HCT116 (cell line): Measurements from ENCODE around the gene GRHPR.

ENCODE experiments used
- EGR1 ChIP-seq: IDR thresholded peaks from 2 replicates; pipeline ENCODE4 v1.6.1; 2012; ENCODE audit warnings: low read depth
- POLR2A ChIP-seq: IDR thresholded peaks from 2 replicates; pipeline ENCODE4 v1.7.0; 2011; ENCODE audit warnings: borderline replicate concordance; ENCODE audit not compliant: insufficient read depth, insufficient read length; ENCODE audit errors: extremely low read depth
- RAD21 ChIP-seq: IDR thresholded peaks from 2 replicates; pipeline ENCODE4 v1.6.1; 2012; ENCODE audit warnings: low read depth, mild to moderate bottlenecking
- SIN3A ChIP-seq: IDR thresholded peaks from 2 replicates; pipeline ENCODE4 v1.6.1; 2012; ENCODE audit warnings: low read depth
- YY1 ChIP-seq: IDR thresholded peaks from 2 replicates; pipeline ENCODE4 v1.6.1; 2011; ENCODE audit warnings: low read length, low read depth, moderate library complexity, mild to moderate bottlenecking; ENCODE audit not compliant: insufficient replicate concordance; ENCODE audit errors: extremely low read depth
- TF ChIP-seq, protein P1 (sequence below), 3 experiments: fragments of 200-600 bp in 1 of 3; sonication (generic) in 1 of 3; IDR thresholded peaks in 2 of 3; conservative IDR thresholded peaks in 1 of 3; 2 replicates each; pipeline ENCODE4 v1.5.1; 2012 to 2017; ENCODE audit warnings: low read depth in 2 of 3, low read length in 2 of 3, antibody characterized with exemption in 1 of 3, borderline replicate concordance in 1 of 3, control low read depth in 1 of 3, mild to moderate bottlenecking in 1 of 3, mixed read lengths in 1 of 3, mixed run types in 1 of 3, moderate library complexity in 1 of 3; ENCODE audit not compliant: insufficient read depth in 1 of 3

DNA sequence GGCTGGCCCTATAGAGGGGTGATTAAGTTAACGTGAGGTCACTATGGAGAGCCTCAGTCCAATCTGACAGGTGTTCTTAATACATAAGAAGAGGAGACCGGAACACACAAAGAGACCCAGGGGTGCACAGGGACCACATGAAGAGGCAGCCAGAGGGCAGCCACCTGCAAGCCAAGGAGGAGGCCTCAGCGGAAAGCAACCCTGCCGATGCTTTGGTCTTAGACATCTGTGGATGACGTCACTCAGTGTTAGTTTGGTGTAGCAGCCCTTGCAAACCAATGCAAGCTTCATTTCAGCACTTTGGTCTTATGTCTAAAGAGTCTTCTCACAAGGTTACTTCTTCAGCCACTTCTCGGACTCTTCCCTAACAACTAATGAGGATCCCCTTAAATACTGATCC, 47.6 kb upstream of the GRHPR start:
- TF ChIP-seq EGR1, result no peak
- no peak for TF ChIP-seq YY1
- TF ChIP-seq RAD21, result no peak
- TF ChIP-seq POLR2A, result no peak
- TF ChIP-seq SIN3A, result no peak
- TF ChIP-seq, protein P1, sequence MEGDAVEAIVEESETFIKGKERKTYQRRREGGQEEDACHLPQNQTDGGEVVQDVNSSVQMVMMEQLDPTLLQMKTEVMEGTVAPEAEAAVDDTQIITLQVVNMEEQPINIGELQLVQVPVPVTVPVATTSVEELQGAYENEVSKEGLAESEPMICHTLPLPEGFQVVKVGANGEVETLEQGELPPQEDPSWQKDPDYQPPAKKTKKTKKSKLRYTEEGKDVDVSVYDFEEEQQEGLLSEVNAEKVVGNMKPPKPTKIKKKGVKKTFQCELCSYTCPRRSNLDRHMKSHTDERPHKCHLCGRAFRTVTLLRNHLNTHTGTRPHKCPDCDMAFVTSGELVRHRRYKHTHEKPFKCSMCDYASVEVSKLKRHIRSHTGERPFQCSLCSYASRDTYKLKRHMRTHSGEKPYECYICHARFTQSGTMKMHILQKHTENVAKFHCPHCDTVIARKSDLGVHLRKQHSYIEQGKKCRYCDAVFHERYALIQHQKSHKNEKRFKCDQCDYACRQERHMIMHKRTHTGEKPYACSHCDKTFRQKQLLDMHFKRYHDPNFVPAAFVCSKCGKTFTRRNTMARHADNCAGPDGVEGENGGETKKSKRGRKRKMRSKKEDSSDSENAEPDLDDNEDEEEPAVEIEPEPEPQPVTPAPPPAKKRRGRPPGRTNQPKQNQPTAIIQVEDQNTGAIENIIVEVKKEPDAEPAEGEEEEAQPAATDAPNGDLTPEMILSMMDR (IDR thresholded peaks at IDR 0.05 in 2 of 3, conservative IDR thresholded peaks at IDR 0.05 in 1 of 3; ENCODE audit: borderline replicate concordance in 1 of 3, insufficient read depth in 1 of 3, low read depth in 2 of 3, low read length in 2 of 3), result no peak
